Measurements from ENCODE around the gene DIP2B.

- no peak for TF ChIP-seq CTCF (IDR thresholded peaks at IDR 0.05)
- no peak for TF ChIP-seq POLR2A (IDR thresholded peaks at IDR 0.05)
- no peak for TF ChIP-seq POLR2AphosphoS5 (IDR thresholded peaks at IDR 0.05)
- TF ChIP-seq EP300 (IDR thresholded peaks at IDR 0.05) = no peak
Measured at GRCh38 chr12:50518090-50518489, 13.3 kb downstream of the DIP2B start.

Data from suprapubic skin (tissue), 4 donors.